Measurements from ENCODE around the gene TRIM56.

DNA sequence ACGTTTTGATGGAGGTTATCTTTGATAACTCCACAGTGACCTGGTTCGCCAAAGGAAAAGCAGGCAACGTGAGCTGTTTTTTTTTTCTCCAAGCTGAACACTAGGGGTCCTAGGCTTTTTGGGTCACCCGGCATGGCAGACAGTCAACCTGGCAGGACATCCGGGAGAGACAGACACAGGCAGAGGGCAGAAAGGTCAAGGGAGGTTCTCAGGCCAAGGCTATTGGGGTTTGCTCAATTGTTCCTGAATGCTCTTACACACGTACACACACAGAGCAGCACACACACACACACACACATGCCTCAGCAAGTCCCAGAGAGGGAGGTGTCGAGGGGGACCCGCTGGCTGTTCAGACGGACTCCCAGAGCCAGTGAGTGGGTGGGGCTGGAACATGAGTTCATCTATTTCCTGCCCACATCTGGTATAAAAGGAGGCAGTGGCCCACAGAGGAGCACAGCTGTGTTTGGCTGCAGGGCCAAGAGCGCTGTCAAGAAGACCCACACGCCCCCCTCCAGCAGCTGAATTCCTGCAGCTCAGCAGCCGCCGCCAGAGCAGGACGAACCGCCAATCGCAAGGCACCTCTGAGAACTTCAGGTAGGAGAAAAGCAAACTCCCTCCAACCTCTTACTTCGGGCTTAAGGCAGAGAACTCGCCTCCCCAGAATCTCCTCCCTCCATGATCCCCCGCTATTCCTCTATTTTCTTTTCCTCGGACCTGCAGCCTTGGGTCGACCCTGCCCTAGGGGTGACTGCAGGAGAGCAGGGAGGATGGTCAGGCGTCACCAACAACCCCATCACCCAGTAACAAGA lies 41.6 kb downstream of the TRIM56 start, which contains the start of gene SERPINE1:
- TF ChIP-seq, protein P1, sequence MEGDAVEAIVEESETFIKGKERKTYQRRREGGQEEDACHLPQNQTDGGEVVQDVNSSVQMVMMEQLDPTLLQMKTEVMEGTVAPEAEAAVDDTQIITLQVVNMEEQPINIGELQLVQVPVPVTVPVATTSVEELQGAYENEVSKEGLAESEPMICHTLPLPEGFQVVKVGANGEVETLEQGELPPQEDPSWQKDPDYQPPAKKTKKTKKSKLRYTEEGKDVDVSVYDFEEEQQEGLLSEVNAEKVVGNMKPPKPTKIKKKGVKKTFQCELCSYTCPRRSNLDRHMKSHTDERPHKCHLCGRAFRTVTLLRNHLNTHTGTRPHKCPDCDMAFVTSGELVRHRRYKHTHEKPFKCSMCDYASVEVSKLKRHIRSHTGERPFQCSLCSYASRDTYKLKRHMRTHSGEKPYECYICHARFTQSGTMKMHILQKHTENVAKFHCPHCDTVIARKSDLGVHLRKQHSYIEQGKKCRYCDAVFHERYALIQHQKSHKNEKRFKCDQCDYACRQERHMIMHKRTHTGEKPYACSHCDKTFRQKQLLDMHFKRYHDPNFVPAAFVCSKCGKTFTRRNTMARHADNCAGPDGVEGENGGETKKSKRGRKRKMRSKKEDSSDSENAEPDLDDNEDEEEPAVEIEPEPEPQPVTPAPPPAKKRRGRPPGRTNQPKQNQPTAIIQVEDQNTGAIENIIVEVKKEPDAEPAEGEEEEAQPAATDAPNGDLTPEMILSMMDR (IDR thresholded peaks at IDR 0.05), result peak; percentile 9 to 44 (median 28)
- peak; percentile 81 to 86 for TF ChIP-seq POLR2A (IDR thresholded peaks at IDR 0.05)

All from adrenal gland (tissue), 5 donors.